ENCODE data around the gene PTGDR2.

Gene PTGDR2

DNA sequence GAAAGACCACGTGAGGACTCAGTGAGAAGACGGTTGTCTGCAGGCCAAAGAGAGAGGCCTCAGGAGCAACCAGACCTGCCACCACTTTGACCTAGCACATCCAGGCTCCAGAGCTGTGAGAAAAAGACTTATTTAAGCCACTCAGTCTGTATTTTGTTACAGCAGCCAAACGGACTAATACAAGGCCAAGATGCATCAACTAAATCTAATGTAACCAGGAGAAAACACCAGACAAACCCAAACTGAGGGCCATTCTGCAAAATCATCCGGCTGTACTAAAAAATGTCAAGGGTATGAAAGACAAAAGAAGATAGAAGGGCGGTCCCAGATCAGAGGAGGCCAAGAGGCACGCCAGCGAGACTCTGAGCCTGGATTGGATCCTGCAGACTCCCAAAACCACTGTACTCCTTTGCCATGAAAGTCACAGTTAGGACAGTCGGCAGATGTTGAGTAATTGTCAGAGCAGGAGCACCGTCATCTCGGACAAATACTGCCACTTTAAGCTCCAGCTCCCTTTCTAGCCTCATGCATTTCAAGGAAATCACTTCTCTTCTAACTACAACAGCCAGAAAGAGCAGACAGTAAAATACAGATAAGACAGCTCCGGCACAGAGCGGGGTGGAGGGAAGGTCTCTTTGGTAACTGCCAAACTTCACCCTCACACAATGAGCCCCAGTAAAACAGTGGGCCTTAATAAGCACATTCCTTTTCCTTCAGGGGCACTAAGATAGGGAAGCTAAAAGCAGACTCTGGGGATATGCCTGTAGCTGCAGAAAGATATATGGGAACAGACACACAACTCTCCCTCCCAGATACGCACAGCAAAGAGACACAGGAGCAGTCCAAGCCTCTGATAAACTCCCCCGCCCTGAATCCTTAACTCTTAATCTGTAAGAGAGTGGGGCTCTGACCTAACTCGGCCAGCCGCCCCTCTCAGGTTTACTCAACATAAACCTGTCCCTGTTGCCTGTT, 8.1 kb upstream of the PTGDR2 start:
- no peak for DNase-seq
- H3K36me3 ChIP-seq (replicated peaks): no peaks in the 10 kb centered on the region
- no peaks in the 10 kb centered on the region for H3K27me3 ChIP-seq (replicated peaks)
- no peak overlapping the region for H3K27ac ChIP-seq
- H3K4me3 ChIP-seq (ENCODE audit: low read depth, low read length): no peak overlapping the region
- in situ Hi-C loops (cut with HindIII; ENCODE audit: low pct_ligation_motif_present, low sequenced_read_pairs): no loop called here
- TF ChIP-seq, protein P1, sequence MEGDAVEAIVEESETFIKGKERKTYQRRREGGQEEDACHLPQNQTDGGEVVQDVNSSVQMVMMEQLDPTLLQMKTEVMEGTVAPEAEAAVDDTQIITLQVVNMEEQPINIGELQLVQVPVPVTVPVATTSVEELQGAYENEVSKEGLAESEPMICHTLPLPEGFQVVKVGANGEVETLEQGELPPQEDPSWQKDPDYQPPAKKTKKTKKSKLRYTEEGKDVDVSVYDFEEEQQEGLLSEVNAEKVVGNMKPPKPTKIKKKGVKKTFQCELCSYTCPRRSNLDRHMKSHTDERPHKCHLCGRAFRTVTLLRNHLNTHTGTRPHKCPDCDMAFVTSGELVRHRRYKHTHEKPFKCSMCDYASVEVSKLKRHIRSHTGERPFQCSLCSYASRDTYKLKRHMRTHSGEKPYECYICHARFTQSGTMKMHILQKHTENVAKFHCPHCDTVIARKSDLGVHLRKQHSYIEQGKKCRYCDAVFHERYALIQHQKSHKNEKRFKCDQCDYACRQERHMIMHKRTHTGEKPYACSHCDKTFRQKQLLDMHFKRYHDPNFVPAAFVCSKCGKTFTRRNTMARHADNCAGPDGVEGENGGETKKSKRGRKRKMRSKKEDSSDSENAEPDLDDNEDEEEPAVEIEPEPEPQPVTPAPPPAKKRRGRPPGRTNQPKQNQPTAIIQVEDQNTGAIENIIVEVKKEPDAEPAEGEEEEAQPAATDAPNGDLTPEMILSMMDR (IDR thresholded peaks at IDR 0.05; ENCODE audit: low read depth, low read length, missing control alignments): no peak

DNA sequence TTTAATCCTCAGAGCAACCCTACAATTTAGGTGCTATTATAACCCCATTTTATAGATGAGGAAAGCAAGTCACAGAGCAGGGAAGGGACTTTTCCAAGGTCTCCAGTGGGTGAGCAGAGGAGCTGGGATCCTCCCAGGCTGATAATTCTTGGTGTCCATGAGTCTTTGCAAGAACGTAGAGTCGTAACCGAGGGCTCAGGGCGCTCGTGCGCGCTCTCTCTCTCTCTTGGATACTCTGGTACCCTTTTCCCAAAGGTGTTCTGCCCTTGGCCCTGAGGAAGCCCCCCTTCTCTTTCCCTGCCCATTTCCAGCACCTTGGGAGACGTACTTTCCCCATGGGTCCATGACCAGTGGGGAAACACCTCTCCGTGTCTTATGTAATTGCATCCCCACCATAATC, 6.4 kb upstream of the PTGDR2 start:
- DNase-seq: no peak
- H3K27me3 ChIP-seq (replicated peaks): no peaks in the 10 kb centered on the region
- H3K4me3 ChIP-seq (ENCODE audit: low read depth, low read length): no peak overlapping the region
- TF ChIP-seq, protein P1 (IDR thresholded peaks at IDR 0.05; ENCODE audit: low read depth, low read length, missing control alignments): no peak
- H3K27ac ChIP-seq: no peak overlapping the region
- H3K36me3 ChIP-seq (replicated peaks): no peaks in the 10 kb centered on the region
- in situ Hi-C loops (cut with HindIII; ENCODE audit: low pct_ligation_motif_present, low sequenced_read_pairs): no loop called here

DNA sequence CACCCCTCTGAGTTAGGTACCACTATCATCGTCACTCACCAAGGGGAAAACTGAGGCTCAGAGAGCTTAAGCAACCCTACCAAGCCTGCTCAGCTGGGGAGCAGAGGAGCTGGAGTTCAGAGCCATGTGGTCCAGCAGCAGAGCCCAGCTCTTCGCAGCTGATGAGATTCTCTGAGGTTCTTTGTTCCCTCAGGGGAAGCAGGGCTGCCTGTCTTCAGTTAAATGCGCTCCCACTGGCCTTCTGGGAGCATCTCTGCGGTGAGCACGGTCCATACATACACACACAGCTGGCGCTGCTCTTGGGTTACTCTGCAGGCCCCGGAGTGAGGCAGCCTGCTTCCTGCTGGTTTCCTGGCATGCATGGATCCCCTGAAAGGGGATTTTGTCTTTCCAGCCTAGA, 5.2 kb upstream of the PTGDR2 start:
- TF ChIP-seq, protein P1 (IDR thresholded peaks at IDR 0.05; ENCODE audit: low read depth, low read length, missing control alignments): no peak
- Histone ChIP-seq H3K36me3 (replicated peaks) (no peaks in the 10 kb centered on the region), H3K4me3 (ENCODE audit: low read depth, low read length) (no peak overlapping the region), H3K27ac (no peak overlapping the region), H3K27me3 (replicated peaks) (no peaks in the 10 kb centered on the region)
- in situ Hi-C loops (cut with HindIII; ENCODE audit: low pct_ligation_motif_present, low sequenced_read_pairs): no loop called here
- no peak for DNase-seq

DNA sequence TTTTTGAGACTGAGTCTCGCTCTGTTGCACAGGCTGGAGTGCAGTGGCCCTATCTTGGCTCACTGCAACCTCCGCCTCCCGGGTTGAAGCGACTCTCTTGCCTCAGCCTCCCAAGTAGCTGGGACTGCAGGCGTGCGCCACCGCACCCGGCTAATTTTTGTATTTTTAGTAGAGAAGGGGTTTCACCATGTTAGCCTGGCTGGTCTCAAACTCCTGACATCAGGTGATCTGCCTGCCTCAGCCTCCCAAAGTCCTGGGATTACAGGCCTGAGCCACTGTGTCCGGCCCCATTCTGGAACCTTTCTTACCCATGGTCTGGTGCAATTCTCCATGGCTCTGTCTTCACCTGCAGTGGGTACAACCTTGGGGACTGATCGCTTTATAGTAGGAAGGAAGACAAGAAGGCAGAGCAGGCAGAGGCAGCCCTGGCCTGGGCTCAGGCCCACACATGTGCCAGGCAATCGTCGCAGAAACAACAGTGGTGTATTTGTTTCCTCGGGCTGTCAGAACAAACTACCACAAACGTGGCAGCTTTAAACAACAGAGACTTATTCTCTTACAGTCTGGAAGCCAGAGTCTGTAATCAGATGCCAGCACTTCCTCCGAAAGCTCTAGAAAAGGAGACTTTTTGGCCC, 4.0 kb upstream of the PTGDR2 start:
- in situ Hi-C loops (cut with HindIII; ENCODE audit: low pct_ligation_motif_present, low sequenced_read_pairs): no loop called here
- Histone ChIP-seq H3K36me3 (replicated peaks) (no peaks in the 10 kb centered on the region), H3K27ac (no peak overlapping the region), H3K27me3 (replicated peaks) (no peaks in the 10 kb centered on the region), H3K4me3 (ENCODE audit: low read depth, low read length) (no peak overlapping the region)
- no peak for DNase-seq
- TF ChIP-seq, protein P1 (IDR thresholded peaks at IDR 0.05; ENCODE audit: low read depth, low read length, missing control alignments): no peak

DNA sequence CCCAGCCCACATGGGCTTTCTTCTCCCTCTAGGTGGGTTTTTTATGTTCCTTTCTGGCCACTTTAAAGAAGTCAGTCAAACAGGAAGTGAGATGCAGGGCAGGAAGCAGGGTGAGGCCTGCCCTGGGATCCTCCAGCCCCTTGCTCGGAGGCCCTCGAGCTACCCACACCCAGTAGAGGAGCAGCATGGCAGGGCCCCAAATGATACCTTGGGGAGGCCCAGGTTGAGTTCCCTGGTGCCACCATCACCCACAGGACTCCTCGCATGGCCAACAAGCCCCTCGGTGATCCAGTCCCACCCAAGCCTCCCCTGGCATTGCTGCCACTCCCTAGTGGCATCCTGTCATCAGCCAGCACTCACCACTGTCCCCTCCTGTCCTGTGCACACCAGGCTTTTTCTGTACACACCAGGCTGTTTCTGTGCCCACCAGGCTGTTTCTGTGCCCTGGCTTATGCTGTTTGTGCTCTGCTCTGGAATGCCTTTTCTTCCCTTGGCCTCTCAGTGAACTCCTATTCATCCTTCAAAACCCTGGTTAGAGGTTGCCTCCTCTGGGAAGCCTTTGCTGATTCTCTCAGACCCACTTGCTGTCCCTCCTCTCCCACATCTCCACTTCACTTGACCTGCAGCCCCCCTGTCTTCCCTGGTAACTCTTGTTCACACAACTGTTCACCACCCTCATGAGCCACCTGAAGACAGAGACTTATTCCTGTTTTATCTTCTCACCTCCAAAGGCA, 3.1 kb upstream of the PTGDR2 start:
- Histone ChIP-seq H3K27ac (no peak overlapping the region), H3K4me3 (ENCODE audit: low read depth, low read length) (no peak overlapping the region), H3K27me3 (replicated peaks) (no peaks in the 10 kb centered on the region), H3K36me3 (replicated peaks) (no peaks in the 10 kb centered on the region)
- in situ Hi-C loops (cut with HindIII; ENCODE audit: low pct_ligation_motif_present, low sequenced_read_pairs): no loop called here
- DNase-seq: no peak
- TF ChIP-seq, protein P1 (IDR thresholded peaks at IDR 0.05; ENCODE audit: low read depth, low read length, missing control alignments): no peak

Data from brain microvascular endothelial cell (primary cell).